ENCODE data around the gene CNKSR1. TPM values are rescaled to one million over a fixed set of nuclear protein-coding genes. Genes with fewer than 3 reads are reported as not detected.

The CNKSR1 gene
- total RNA-seq, 2 experiments from 2014 or later: 2.3 to 3.6 TPM

DNA sequence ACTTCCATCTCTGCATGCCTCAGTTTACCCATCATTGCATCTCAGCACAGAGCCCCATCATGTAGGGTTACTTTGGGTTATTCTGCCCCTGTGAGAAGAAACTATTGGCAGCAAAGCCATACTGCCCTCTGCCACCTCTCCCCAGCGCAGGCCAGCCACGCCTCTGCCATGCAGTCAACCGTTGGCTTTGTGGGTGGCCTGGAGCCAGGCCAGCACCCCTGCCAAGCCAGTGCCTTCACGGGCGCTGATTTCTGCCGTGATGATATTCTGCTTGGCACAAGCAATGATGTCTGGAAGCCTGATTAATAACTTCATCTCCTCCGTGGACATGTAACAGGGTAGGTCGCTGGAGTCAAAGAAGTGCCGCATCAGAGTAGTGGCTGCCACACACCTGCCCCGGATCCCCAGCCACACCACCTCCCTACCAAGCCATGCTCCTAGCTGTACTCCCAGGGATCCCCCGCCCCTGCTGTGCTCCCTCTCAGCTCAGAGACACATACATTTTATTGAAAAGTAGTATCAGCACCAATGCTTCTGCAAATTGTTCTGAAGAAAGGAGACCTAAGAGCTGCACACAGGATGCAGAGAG is 41.7 kb downstream of the CNKSR1 start:
- no peaks in the 10 kb centered on the region for H3K9me3 ChIP-seq (ENCODE audit: control insufficient read depth in 1 of 2, insufficient read depth in 1 of 2, low read length in 2 of 2)
- ChIA-PET POLR2A (no interaction called here), CTCF (no interaction called here)
- H3K27ac ChIP-seq (ENCODE audit: low read depth in 1 of 2, low read length in 2 of 2): no peak overlapping the region
- H3K4me3 Mint-ChIP-seq: no peak overlapping the region
- intact Hi-C loops (cut with DNase I, micrococcal nuclease): no loop called here
- ATAC-seq (ENCODE audit: poor library complexity) (no peak), DNase-seq (no peak)
- no peaks in the 10 kb centered on the region for H3K9me3 Mint-ChIP-seq
- no peaks in the 10 kb centered on the region for H3K27me3 ChIP-seq (ENCODE audit: control insufficient read depth in 1 of 2, insufficient read depth in 2 of 2, low read length in 2 of 2)
- no peak overlapping the region for H3K27ac Mint-ChIP-seq
- H3K36me3 ChIP-seq (ENCODE audit: insufficient read depth, low read length): no peaks in the 10 kb centered on the region
- no peaks in the 10 kb centered on the region for H3K4me1 Mint-ChIP-seq (ENCODE audit: low read depth)
- TF ChIP-seq, protein P1, sequence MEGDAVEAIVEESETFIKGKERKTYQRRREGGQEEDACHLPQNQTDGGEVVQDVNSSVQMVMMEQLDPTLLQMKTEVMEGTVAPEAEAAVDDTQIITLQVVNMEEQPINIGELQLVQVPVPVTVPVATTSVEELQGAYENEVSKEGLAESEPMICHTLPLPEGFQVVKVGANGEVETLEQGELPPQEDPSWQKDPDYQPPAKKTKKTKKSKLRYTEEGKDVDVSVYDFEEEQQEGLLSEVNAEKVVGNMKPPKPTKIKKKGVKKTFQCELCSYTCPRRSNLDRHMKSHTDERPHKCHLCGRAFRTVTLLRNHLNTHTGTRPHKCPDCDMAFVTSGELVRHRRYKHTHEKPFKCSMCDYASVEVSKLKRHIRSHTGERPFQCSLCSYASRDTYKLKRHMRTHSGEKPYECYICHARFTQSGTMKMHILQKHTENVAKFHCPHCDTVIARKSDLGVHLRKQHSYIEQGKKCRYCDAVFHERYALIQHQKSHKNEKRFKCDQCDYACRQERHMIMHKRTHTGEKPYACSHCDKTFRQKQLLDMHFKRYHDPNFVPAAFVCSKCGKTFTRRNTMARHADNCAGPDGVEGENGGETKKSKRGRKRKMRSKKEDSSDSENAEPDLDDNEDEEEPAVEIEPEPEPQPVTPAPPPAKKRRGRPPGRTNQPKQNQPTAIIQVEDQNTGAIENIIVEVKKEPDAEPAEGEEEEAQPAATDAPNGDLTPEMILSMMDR (IDR thresholded peaks at IDR 0.05): no peak
- H3K36me3 Mint-ChIP-seq (ENCODE audit: low read depth): no peaks in the 10 kb centered on the region
- H3K27me3 Mint-ChIP-seq: peaks cover 8% of the 10 kb centered on the region
- H3K4me1 ChIP-seq (ENCODE audit: insufficient read depth, low read length): no peaks in the 10 kb centered on the region
- H3K4me3 ChIP-seq (ENCODE audit: low read length): no peak overlapping the region

DNA sequence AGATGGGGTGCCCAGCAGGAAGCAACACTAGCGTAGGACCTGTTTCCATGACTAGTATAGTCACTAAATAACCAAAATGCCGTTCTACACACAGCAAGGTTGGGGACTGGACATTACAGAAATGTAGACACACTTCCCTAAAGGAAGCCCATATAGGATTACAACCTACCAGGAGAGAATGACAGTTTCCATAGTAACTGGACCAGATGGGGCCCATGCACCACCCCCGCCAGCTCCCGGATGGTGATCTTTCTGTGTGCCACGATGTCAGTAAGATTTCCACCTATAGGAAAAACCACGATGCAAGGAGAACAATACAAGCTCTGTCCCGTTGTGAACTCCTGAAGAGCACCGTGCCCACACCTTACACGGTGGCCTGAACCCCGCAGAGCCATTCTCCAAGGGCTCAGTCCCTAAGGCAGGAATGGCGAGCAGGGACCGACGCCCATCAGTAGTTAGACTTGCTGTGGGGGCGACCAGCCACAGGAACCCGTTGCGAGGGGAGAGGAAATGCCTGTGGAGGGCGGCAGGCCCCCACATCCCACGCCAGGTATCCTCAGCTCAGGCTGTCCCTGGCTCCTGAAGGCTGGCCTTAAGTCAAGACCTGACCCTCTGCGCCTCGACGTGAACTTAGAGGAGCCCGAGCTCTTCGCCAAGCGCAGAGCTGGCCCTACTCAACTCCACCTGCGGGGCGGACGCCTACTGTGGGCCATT is 43.1 kb downstream of the CNKSR1 start:
- Mint-ChIP-seq H3K4me3 (no peak overlapping the region), H3K9me3 (no peaks in the 10 kb centered on the region), H3K27me3 (peaks cover 18% of the 10 kb centered on the region), H3K36me3 (ENCODE audit: low read depth) (no peaks in the 10 kb centered on the region), H3K4me1 (ENCODE audit: low read depth) (peaks cover under 1% of the 10 kb centered on the region), H3K27ac (no peak overlapping the region)
- DNase-seq: no peak
- no peaks in the 10 kb centered on the region for H3K9me3 ChIP-seq (ENCODE audit: control insufficient read depth in 1 of 2, insufficient read depth in 1 of 2, low read length in 2 of 2)
- peaks cover 5% of the 10 kb centered on the region for H3K4me1 ChIP-seq (ENCODE audit: insufficient read depth, low read length)
- H3K27ac ChIP-seq (ENCODE audit: low read depth in 1 of 2, low read length in 2 of 2): no peak overlapping the region
- ChIA-PET POLR2A (no interaction called here), CTCF (no interaction called here)
- H3K27me3 ChIP-seq (ENCODE audit: control insufficient read depth in 1 of 2, insufficient read depth in 2 of 2, low read length in 2 of 2): peaks cover 3 to 8% of the 10 kb centered on the region in 2 experiments
- no peaks in the 10 kb centered on the region for H3K36me3 ChIP-seq (ENCODE audit: insufficient read depth, low read length)
- H3K4me3 ChIP-seq (ENCODE audit: low read length): no peak overlapping the region
- no peak for ATAC-seq (ENCODE audit: poor library complexity)
- TF ChIP-seq, protein P1 (IDR thresholded peaks at IDR 0.05): no peak
- intact Hi-C loops (cut with DNase I, micrococcal nuclease): loop anchor here in 1 of 2 experiments (5.0 kb wide), 1 partner anchor 38 kb away; no protein-coding TSS in a partner anchor

DNA sequence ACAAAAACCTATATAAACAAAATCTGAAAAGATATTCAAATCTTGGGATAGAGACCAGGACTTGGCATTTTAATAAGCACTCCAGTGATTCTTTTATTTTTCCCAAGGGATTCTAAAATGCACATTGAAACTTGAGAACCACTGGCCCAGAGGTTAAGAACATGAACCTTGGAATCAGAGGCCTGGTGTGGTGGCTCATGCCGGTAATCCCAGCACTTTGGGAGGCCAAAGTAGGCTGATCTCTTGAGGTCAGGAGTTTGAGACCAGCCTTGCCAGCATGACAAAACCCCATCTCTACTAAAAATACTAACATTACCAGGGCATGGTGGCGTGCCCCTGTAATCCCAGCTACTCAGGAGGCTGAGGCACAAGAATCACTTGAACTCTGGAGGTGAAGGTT is 43.8 kb downstream of the CNKSR1 start:
- TF ChIP-seq, protein P1 (IDR thresholded peaks at IDR 0.05): no peak
- H3K36me3 ChIP-seq (ENCODE audit: insufficient read depth, low read length): no peaks in the 10 kb centered on the region
- Mint-ChIP-seq H3K4me3 (no peak overlapping the region), H3K9me3 (no peaks in the 10 kb centered on the region), H3K27ac (no peak overlapping the region), H3K36me3 (ENCODE audit: low read depth) (no peaks in the 10 kb centered on the region), H3K4me1 (ENCODE audit: low read depth) (peaks cover 7% of the 10 kb centered on the region), H3K27me3 (peaks cover 25% of the 10 kb centered on the region)
- DNase-seq (no peak), ATAC-seq (ENCODE audit: poor library complexity) (no peak)
- H3K27me3 ChIP-seq (ENCODE audit: control insufficient read depth in 1 of 2, insufficient read depth in 2 of 2, low read length in 2 of 2): peaks cover 10 to 14% of the 10 kb centered on the region in 2 experiments
- no peak overlapping the region for H3K27ac ChIP-seq (ENCODE audit: low read depth in 1 of 2, low read length in 2 of 2)
- POLR2A ChIA-PET: no interaction called here
- no peak overlapping the region for H3K4me3 ChIP-seq (ENCODE audit: low read length)
- H3K9me3 ChIP-seq (ENCODE audit: control insufficient read depth in 1 of 2, insufficient read depth in 1 of 2, low read length in 2 of 2): no peaks in the 10 kb centered on the region
- intact Hi-C loops (cut with DNase I, micrococcal nuclease): loop anchor here in 1 of 2 experiments (5.0 kb wide), 1 partner anchor 39 kb away; no protein-coding TSS in a partner anchor
- H3K4me1 ChIP-seq (ENCODE audit: insufficient read depth, low read length): peaks cover 11% of the 10 kb centered on the region
- CTCF ChIA-PET: no interaction called here
